Stimulated activated CD8-positive, alpha-beta memory T cell treated with anti-CD3 and anti-CD28 coated beads, Interleukin-15, amount 100 ng/mL, for 48 hours (primary cell): Measurements from ENCODE around the gene PAPPA.

Experiments
- DNase-seq, 2 donors: peaks; one replicate each; pipeline ENCODE4 v3.0.0-alpha.2; 2020; ENCODE audit warnings: low read depth in 2 of 2

The PAPPA gene

DNA sequence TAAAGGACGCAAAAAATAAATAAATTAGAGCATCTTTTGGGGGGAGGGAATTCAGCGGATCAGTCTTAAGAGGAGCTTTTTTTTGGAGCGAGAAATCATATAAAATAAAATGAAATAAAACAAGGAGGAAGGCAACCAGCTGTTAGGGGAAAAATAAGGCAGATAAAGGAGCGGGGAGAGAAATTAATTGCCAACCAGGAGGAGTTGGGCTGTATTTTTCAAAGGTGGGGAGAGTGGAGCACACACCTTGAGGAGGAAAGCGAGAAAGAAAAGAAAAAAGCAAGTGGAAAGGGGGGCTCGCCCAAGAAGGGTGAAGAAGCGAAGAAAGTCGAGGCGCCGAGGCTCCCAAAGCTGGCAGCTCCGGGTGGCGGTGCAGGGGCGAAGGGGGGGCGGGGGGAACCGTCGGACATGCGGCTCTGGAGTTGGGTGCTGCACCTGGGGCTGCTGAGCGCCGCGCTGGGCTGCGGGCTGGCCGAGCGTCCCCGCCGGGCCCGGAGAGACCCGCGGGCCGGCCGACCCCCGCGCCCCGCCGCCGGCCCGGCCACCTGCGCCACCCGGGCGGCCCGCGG, at the start of gene PAPPA:
PAPPA (plus strand) TSS at position 27 of the 569 bp plus-strand sequence; CDS start at position 409, 382 bp downstream.
- no peak for DNase-seq

GRCh38 chr9:116103976-116104820, 49.4 kb upstream of the PAPPA start:
- DNase-seq: no peak

DNA sequence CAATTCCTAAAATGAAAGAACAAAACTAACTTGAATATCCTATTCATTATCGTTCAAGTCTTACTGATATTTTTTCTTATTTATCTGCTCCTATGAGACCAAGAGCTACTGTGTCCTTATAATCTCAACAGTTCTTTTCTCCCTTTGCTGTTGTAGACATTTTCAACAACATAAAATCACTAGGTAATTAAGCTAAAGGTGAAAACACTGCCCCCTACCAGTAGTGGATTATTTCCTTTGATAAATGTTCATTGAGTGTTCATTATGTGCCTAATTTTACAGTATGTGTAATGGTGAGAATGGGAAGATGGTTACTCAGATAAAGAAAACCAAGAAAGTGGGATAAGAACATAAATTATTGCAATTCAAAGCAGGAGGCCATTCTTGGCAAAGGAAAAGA, 41.4 kb upstream of the PAPPA start:
- no peak for DNase-seq

- DNase-seq: no peak
These were observed 37.7 kb upstream of the PAPPA start for GRCh38 chr9:116115761-116116353.

DNA sequence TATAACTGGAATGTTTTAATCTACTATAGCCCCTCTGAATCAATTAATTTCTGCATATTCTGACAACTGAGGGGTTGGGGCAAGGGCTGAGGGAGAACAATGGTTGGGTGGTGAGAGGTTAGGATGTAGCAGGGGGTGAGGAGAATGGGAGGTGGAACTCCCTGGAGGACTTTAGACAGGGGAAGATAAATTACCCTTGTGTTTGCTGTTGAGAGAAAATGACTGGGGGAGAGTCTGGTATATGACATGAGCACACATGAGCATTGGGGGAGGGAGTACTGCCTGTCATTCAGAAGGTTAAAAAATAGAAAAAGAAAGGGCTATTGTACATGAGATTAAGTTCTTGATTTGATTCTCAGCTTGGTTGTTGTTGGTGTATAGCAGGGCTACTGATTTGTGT, 37.2 kb upstream of the PAPPA start:
- DNase-seq: no peak

- no peak for DNase-seq
These were observed 30.4 kb upstream of the PAPPA start for GRCh38 chr9:116123171-116123570.

GRCh38 chr9:116124472-116125040, 29.0 kb upstream of the PAPPA start:
- DNase-seq: no peak

- no peak for DNase-seq
These were observed 20.4 kb upstream of the PAPPA start for GRCh38 chr9:116133163-116133562.

GRCh38 chr9:116134975-116135374, 18.6 kb upstream of the PAPPA start:
- no peak for DNase-seq

GRCh38 chr9:116137010-116137409, 16.6 kb upstream of the PAPPA start:
- DNase-seq: no peak

DNA sequence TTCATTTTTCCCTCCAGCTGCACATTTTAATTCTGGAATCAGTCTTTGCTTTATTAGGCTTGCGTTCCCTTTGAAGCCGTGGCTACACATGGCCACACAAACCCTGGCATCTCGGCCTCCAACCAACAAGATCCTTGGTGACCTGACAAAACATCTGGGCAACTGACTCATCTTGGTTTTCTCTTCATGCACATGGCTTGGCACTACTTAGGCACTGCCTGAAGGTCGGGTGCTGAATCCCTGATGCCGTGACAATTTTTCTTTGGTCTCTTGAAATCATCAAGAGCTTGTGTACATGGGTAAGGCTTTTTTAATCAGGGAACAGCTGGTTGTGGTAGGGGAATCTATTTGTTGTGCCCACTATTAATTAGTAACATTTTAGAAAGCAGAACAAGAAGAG, 16.0 kb upstream of the PAPPA start:
- no peak for DNase-seq

GRCh38 chr9:116141864-116142561, 11.6 kb upstream of the PAPPA start:
- DNase-seq: no peak

GRCh38 chr9:116142706-116143492, 10.7 kb upstream of the PAPPA start:
- DNase-seq: no peak

DNA sequence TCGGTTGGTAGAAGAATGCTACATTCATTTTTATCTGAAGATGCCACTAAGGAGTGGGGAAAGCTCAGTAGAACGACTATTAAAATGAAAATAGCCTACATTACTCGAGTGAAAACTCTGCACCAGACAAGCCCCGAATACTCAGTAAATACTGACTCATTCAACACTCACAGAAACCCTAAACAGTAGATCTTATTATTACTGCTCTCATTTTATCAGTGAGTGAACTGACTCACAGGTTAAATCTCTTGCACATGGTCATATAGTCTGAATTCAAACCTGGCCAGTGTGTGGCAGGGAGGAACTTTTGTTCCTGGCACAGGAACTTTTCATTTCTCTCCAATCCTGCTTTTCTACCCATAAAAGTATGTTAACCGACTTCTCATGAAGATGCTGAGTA, 9.6 kb upstream of the PAPPA start:
- no peak for DNase-seq

DNA sequence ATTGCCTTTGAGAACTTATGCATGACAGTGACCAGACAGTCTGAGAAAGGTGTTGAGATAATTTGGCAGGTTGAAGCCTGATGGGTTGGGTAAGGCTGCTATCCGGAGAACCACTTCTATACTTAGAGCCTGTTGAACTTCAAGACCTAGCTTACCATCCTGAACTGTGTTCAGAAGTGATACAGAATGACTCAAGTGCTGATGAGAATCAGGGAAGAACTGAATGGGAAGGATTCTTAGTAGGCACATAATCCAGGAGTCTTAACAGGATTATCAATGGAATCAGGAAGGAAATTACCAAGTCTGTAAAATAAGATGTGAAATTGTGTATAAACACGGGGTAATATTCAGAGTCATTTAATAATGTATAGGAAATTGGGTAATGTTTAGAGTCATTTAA, 9.0 kb upstream of the PAPPA start:
- no peak for DNase-seq

DNA sequence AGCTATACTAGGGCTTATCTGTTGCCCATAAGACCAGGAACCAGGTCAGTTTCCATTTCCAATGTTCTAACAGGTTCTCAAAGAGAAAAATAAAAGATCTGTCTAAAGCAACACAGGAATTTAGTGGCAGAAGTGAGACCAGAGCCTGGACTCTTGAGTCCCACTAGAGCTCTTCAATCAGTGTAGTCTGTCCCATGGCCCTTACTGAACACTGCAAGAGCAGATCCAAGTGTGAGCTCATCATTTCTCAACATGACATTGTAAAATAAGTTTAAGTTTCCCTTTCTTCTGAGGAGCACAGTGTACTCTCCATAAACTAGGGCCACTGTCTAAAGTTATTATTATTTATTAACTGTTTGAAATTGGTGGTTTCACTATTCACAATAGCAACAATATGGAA, 8.6 kb upstream of the PAPPA start:
- no peak for DNase-seq

DNA sequence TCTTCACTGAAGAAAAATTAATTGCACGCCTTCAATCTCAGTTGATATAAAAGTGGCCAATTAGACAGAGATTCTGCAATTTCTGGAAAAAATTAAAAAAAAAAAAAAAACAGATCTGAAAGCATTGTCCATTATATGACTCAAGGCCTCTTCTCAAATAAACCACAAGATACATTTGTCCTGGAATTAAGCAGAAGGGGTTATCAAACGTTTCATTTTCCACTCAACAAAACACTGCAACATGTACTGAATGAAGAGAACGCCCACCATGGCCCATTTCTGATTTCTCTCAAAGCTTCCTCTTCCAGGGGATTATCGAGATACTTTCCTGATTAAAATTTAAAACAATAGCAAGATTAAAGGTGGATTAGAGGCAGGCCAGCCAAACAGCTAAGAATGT, 5.8 kb upstream of the PAPPA start:
- no peak for DNase-seq

DNA sequence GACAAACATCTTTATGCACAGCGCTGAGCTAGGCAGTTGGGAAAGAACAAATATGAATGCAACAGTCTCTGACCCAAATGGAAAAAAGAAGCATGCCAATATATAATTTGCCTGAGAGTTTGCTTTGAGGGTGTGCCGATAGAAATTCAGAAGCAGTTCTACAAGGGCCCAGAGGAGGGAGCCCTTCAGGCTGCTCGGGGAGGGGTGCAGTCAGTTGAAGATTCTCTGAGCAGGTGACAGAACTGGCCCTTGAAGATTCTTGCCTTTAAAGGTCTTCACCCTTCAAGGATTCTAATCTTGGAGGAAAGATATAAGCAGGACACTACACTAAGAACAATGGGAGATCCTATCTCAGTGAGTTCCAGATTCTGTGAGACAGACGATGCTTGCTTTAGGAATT, 3.7 kb upstream of the PAPPA start:
- no peak for DNase-seq

DNA sequence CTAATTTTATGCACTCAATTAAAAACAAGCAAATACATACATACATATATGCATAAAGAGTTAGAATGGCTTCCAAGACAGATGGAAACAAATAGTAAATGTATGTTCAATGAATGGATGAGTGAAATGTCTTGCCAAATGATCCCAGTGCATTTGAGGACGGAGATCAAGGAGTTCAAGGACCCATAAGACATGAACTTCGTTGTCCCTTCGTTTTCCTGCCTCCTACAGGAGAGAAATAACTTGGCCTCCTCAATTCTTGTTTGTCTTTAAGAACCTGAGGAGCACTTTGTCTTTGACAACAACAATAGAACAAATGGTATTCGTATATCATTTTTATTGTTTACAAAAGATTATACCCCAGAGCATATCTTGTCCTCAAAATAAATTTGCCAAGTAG, 2.4 kb upstream of the PAPPA start:
- DNase-seq: no peak

GRCh38 chr9:116151966-116152381, 1.6 kb upstream of the PAPPA start:
- DNase-seq: no peak

DNA sequence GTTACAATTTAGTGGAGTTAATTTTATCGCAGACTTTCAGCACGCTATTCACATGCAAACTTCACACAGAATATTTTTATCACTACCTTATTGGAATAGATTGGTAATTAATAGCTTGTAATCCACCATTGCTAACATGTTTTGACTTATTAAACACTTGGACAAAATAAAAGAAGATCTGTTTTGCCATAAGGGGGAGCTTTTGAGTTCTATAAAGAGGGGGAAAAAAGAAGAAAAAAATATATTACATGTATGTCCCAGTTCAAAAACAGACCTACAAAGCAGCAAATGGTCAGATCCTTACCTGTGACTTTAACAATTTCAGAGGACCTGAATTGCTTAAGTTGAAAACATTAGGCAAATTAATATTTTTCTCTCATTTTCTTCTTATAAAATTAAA, 1.2 kb upstream of the PAPPA start:
- no peak for DNase-seq
